Activated CD4-positive, CD25-positive, alpha-beta regulatory T cell treated with anti-CD3 and anti-CD28 coated beads, Interleukin-2, amount 50 U/mL, for 72 hours (primary cell): Measurements from ENCODE around the gene KCNG3.
"Not testable (repeated sequence)": the region's sequence is repeated elsewhere in the genome, so short reads cannot be mapped to it uniquely, and the experiment has no call there.

Source experiments
- DNase-seq: peaks from one replicate; pipeline ENCODE4 v3.0.0; 2021

Gene KCNG3

DNA sequence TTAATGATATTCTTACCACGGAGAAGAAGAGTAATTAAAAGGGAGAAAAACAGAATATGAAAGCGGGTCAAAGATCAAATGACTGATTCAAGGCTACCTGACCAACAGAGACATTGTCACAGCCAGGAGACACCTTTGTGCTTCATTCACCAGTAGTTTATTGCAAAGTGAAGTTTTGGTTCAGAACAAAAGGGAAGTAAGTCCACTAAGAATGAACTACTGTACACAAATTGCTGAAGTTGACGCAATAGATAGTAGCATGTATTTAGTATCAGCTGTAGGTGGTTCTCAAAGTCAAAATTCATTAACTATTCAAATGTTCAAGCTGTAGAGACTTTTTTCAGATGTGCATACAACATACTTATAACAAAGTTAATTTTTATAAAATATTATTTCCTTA, 68.1 kb downstream of the KCNG3 start:
- no peak for DNase-seq

DNA sequence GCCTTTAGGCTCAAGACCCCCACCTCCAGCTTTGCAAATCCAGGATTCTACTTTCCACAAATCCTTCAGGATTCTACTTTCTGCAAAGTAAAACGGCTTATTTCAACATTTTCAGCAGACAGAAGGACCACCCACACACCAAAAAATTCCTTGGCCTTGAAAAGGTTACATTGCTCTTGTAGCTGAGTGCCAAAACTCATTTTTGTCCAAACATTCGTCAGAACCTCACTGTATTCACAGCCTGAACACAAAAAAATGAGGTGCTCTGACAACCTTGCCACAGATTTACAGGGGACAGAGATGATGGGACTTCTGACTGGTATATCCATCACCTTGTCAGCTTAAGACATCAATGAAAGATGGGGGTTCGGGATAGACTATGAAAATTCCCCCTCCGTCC, 69.7 kb downstream of the KCNG3 start:
- DNase-seq, result no peak

DNA sequence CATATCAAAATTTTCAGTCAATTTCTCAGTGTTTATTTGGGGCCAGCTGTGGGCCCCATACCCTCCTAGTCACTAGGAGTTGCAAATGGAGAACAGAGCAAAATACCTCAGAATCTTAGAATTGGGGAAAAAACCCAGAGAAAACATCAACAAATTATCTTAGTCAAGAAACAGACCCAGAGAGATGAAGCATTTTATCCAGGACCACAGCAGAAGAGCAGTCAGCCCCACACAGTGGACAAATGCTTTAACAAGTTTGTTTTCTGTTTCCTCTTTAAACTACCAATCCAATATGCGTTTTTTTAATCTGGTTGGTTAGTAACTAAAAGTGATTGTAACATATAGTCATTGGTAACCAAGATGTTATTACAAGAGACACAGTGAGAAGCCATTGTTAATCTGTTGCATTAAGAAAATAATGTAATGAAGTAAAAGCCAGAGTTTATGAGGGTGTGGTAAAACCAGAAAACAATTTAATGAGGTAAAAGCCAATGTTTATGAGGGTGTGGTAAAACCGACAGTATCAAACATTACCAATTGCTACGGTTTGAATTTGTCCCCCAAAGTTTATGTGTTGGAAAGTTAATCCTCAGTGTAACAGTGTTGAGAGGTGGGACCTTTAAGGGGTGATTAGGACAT, 72.1 kb downstream of the KCNG3 start:
- DNase-seq, result no peak

DNA sequence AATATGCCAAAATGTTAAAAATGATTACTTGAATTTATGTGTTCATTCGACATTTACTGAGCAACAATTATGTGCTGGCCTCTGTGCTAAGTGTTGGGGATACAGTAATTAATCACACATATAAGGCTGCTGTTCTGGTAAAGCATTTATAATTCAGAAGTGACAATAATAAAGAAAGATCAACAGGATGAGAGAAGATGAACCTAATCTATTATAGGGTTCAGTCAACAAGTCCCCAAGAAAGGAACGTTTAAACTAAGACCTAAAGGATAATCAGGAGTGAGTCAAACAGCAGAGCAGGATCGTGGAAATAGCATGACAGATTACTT, 72.7 kb downstream of the KCNG3 start:
- no peak for DNase-seq

DNA sequence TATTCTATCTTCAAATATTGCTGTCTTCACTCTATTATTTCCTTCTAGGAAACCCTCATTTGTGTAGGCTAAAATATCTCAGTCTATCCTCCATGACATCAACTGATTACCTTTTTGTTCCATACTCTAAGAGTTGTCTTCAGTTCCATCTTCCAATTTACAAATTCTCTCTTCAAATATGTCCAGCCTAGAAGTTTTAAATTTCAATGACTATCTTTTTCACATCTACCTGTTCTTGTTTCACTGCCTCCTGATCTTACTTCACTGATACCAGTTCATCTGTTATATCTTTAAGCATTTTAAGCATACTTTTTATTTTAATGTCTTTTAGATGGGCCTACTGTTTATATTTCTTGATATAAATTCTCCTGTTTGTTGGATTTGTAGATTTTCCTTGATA, 79.1 kb downstream of the KCNG3 start:
- no peak for DNase-seq

DNA sequence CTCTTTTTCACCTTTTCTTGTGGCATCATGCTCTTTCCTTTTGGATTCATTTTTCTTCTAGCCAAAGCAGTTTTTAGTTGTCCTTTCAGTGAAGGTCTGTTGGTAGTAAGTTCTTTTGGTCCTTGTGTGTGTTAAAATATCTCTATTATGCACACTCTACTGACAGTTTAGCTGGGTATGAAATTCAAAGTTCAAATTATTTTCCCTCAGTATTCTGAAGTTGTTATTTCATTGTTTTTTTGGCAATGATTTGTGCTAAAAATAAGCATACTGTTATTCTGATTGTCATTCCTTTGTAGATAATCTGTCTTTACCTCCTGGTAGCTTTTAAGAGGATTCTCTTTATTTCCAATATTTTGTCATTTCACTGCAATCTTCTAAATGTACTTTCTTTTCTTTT, 79.6 kb downstream of the KCNG3 start:
- no peak for DNase-seq

DNA sequence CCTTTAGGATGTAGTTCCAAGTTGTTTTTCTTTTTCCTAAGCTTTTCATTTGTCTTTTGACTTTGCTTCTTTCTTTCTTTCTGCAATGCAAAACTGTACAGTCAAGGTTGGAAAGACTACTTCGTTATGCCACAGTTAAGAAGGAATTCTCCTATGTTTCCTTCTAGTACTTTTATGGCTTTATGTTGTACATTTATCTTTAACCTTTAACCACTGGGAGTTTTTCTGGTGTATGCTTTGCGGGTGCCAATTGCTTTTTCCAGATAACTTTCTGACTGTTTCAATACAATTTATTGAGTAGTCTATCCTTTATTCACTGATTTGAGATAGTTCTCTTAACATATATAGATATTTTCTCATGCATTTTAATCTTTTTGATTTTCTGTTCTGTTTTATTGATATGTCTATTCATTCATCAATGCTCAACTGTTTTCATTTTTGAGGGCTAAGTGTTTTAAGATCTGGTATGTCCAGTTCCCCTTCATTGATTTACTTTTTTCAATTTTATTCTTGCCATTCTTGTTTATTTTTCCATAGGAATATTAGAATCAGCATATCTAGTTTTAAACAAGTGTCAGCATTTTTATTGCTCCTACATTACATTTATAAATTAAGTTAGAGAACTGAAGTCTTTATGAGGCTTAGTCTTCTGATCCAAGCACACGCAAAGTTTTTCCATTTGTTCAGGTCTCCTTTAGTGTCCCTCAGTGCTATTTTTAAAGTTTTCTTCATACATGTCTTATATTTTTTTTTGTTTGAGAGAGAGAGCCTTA, 82.9 kb downstream of the KCNG3 start:
- no peak for DNase-seq

DNA sequence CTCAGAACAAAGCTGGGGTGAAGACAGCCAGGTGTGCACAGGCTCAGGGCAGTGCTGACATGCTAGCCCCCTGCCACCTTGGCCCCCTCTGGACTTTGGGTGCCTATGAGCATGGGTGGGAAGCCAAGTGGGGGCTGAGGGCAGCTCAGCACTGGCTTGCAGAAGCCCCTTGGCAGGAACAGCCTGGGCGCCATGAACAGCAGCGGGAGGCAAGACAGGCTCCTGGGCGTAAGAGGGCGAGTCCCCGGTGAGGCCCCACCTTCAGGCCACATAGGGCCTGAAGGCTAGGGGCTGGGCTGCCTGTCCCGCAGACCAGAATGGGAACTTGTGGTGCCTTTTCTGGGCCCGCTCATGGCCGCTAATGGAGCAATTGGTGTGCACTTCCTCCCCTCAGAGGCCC, 85.8 kb downstream of the KCNG3 start:
- DNase-seq, result no peak

DNA sequence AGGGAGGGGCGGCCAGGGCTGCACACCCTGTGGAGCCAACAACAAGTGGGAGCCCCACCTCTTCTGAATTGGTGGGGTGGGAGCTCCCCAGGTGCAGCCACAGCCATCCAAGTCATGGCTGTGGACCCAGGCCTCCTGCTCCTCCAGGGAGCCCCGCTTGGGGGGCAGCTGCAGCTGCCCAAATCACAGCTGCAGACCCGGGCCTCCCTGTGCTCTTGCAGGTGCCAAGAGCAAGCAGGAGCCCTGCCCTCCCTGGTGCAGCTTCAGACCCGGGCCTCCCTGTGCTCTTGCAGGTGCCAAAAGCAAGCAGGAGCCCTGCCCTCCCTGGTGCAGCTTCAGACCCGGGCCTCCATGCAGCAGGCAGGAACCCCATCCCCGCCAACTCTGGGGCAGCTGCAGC, 86.3 kb downstream of the KCNG3 start:
- no peak for DNase-seq

DNA sequence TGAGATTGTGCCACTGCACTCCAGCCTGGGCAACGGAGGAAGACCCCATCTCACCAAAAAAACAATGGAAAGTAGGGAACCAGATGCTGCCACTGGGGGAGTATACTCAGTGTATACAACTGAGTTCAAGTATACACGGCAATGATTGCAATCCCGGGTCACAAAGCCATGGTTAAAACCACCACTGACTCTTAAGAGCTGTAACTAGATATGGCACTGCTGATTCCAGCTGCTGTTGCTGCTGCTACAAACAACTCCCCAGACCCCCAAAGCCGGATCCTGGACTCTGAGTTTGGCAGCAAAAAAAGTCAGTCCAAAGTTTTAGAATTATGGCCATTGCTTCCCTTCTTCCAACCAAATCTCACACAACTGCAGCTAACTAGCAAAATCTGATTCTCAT, 89.1 kb downstream of the KCNG3 start:
- DNase-seq, result no peak

DNA sequence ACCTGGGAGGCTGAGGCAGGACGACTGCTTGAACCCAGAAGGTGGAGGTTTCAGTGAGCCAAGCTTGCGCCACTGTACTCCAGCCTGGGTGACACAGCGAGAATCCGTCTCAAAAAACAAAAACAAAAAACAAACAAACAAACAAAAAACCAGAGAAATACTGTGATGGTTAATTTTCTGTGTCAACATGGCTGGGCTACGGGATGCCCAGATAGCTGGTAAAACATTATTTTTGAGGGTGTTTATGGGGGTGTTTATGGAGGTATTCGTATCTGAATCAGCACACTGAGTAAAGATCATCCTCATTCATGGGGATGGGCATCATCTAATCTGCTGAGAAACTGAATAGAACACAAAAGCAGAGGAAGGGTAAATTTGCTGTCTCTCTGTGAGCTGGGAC, 92.0 kb downstream of the KCNG3 start:
- DNase-seq, result no peak

DNA sequence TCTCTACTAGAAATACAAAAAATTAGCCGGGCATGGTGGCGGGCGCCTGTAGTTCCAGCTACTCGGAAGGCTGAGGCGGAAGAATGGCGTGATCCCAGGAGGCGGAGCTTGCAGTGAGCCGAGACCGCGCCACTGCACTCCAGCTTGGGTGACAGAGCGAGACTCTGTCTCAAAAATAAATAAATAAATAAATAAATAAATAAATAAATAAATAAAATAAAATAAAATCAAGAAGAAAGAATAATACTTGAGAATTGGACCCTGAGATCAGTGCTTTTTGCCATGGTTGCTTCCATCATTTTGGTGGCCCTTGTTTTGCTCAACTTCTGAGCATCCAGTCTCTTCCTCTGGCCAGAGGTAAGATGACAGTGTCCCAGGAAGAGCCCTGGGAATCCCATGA, 95.7 kb downstream of the KCNG3 start:
- not testable (repeated sequence) for DNase-seq

DNA sequence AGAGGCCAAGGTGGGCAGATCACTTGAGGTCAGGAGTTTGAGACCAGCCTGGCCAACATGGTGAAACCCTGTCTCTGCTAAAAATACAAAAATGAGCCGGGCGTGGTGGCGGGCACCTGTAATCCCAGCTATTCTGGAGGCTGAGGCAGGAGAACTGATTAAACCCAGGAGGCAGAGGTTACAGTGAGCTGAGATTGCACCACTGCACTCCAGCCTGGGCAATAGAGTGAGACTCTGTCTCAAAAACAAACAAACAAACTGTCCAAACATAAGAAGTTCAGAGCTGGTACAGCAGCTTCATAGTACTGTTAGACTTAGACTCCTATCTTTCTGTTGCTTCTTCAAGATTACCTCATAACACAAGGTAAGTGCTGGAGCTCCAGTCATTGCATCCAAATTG, 100.5 kb downstream of the KCNG3 start:
- DNase-seq, result not testable (repeated sequence)

DNA sequence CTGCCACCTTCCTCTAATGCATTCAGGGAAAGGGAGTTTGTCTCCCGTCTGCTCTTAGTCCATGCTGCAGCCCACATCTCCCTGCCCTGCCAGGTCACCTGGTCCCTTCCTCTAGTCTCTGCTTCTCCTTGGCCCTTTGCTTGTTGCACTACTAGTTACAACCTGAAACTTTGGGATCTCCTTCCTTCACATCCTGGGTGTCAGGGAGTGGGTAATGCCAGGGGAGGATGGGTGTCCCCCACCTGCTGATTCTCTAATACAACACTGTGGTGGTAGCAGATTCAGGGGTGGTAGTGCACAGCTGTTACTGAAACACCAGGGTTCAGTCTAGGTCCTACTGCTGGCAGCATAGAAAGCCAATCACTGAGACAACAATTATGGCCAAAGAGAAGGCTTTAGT, 101.6 kb downstream of the KCNG3 start:
- no peak for DNase-seq
